ENCODE results near the gene EMILIN3. TPM values are rescaled to one million over a fixed set of nuclear protein-coding genes. Genes with fewer than 3 reads are reported as not detected.

EMILIN3 gene
- total and polyA plus RNA-seq, 2 experiments from 2014 or later, result 2.8 to 9.5 TPM

- no peaks in the 10 kb centered on the region for H3K79me2 ChIP-seq
- no peak overlapping the region for H3K4me2 ChIP-seq
- WGBS (ENCODE audit: low lambda C conversion rate, missing lambda C conversion rate), result 89% methylated on average over 15 of the region's 15 CpGs
- H3K27ac ChIP-seq, result no peak overlapping the region
- DNase-seq (ENCODE audit: low spot score), result peak; percentile 3
- no peak overlapping the region for H2AFZ ChIP-seq
- no peaks in the 10 kb centered on the region for H3K9me3 ChIP-seq (ENCODE audit: low read depth)
- H3K4me1 ChIP-seq (ENCODE audit: insufficient read depth), result peaks cover 5% of the 10 kb centered on the region
- TF ChIP-seq EZH2phosphoT487 (IDR thresholded peaks at IDR 0.05; ENCODE audit: low read depth, severe bottlenecking, unreplicated experiment), result no peak
- no peak for TF ChIP-seq EZH2 (IDR thresholded peaks at IDR 0.05; ENCODE audit: borderline replicate concordance)
- no peak for TF ChIP-seq CTCF (IDR thresholded peaks at IDR 0.05; ENCODE audit: poor library complexity)
- no peaks in the 10 kb centered on the region for H3K27me3 ChIP-seq
- no peaks in the 10 kb centered on the region for H4K20me1 ChIP-seq (ENCODE audit: insufficient read depth, poor library complexity, severe bottlenecking)
- H3K4me3 ChIP-seq, result no peak overlapping the region
- no peaks in the 10 kb centered on the region for H3K9me2 ChIP-seq (replicated peaks; ENCODE audit: insufficient read depth)
- no peaks in the 10 kb centered on the region for H3K36me3 ChIP-seq (replicated peaks; ENCODE audit: insufficient read depth, low read depth)
These were observed 31.9 kb downstream of the EMILIN3 start for GRCh38 chr20:41334443-41335421.

DNA sequence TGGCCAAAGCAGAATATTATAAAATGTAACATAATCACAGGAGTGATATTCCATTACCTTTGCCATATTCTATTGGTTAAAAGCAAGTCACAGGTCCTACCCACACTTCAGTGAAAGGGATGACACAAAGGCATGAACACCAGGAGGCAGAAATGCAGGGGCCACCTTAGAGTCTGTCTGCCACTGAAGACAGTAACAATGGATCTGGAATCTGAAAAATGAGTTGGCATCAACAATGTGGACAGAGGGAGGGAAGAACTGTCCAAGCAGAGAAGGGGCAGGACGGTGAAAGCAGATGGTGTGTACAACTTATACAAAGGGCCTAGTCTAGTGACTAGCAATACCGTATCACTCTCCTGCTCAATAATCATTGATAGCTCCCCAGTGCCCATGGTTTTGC is 32.6 kb downstream of the EMILIN3 start:
- H3K9me3 ChIP-seq (ENCODE audit: low read depth), result no peaks in the 10 kb centered on the region
- no peak for DNase-seq (ENCODE audit: low spot score)
- no peaks in the 10 kb centered on the region for H3K27me3 ChIP-seq
- H3K27ac ChIP-seq, result no peak overlapping the region
- H3K4me3 ChIP-seq, result no peak overlapping the region
- H3K79me2 ChIP-seq, result no peaks in the 10 kb centered on the region
- no peaks in the 10 kb centered on the region for H3K9me2 ChIP-seq (replicated peaks; ENCODE audit: insufficient read depth)
- no peak overlapping the region for H2AFZ ChIP-seq
- no peaks in the 10 kb centered on the region for H3K36me3 ChIP-seq (replicated peaks; ENCODE audit: insufficient read depth, low read depth)
- 93% methylated on average over 2 of the region's 2 CpGs for WGBS (ENCODE audit: low lambda C conversion rate, missing lambda C conversion rate)
- H3K4me1 ChIP-seq (ENCODE audit: insufficient read depth), result peaks cover 2% of the 10 kb centered on the region
- no peaks in the 10 kb centered on the region for H4K20me1 ChIP-seq (ENCODE audit: insufficient read depth, poor library complexity, severe bottlenecking)
- no peak for TF ChIP-seq EZH2phosphoT487 (IDR thresholded peaks at IDR 0.05; ENCODE audit: low read depth, severe bottlenecking, unreplicated experiment)
- no peak for TF ChIP-seq CTCF (IDR thresholded peaks at IDR 0.05; ENCODE audit: poor library complexity)
- TF ChIP-seq EZH2 (IDR thresholded peaks at IDR 0.05; ENCODE audit: borderline replicate concordance), result no peak
- H3K4me2 ChIP-seq, result no peak overlapping the region

DNA sequence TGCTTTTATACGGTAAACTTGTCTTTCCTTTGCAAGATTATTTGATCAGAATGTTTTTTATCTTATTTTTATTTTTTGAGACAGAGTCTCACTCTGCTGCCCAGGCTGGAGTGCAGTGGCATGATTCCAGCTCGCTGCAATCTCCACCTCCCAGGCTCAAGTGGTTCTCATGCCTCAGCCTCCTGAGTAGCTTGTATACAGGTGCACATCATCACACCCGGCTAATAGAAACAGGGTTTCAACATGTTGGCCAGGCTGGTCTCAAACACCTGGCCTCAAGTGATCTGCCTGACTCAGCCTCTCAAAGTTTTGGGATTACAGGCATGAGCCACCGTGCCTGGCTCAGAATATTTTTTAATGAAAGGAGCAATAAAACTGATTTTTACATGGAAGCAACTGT is 34.9 kb downstream of the EMILIN3 start:
- WGBS (ENCODE audit: low lambda C conversion rate, missing lambda C conversion rate), result 92% methylated on average over 4 of the region's 4 CpGs
- Histone ChIP-seq H3K9me2 (replicated peaks; ENCODE audit: insufficient read depth) (no peaks in the 10 kb centered on the region), H3K4me1 (ENCODE audit: insufficient read depth) (peaks cover 7% of the 10 kb centered on the region), H3K9me3 (ENCODE audit: low read depth) (no peaks in the 10 kb centered on the region), H3K4me3 (no peak overlapping the region), H3K4me2 (no peak overlapping the region), H4K20me1 (ENCODE audit: insufficient read depth, poor library complexity, severe bottlenecking) (no peaks in the 10 kb centered on the region), H2AFZ (no peak overlapping the region), H3K27ac (no peak overlapping the region), H3K27me3 (no peaks in the 10 kb centered on the region), H3K79me2 (no peaks in the 10 kb centered on the region), H3K36me3 (replicated peaks; ENCODE audit: insufficient read depth, low read depth) (no peaks in the 10 kb centered on the region)
- TF ChIP-seq CTCF (IDR thresholded peaks at IDR 0.05; ENCODE audit: poor library complexity), result no peak
- no peak for TF ChIP-seq EZH2 (IDR thresholded peaks at IDR 0.05; ENCODE audit: borderline replicate concordance)
- TF ChIP-seq EZH2phosphoT487 (IDR thresholded peaks at IDR 0.05; ENCODE audit: low read depth, severe bottlenecking, unreplicated experiment), result no peak
- DNase-seq (ENCODE audit: low spot score), result no peak
